Trophoblast cell (in vitro differentiated cells and primary cell): ENCODE data around the gene GRM5.

Experiments
- DNase-seq, 2 donors: peaks; one replicate each; pipeline ENCODE4 v3.0.0-alpha.2; 2016
- H2AFZ ChIP-seq: 2 replicates; pipeline ENCODE4 v1.6.1; 2013; ENCODE audit warnings: low read length, moderate library complexity, mild to moderate bottlenecking; ENCODE audit not compliant: insufficient read depth, poor library complexity
- H2AK5ac ChIP-seq: 2 replicates; pipeline ENCODE4 v1.6.1; 2013; ENCODE audit warnings: mild to moderate bottlenecking, low read length
- H2BK120ac ChIP-seq: 2 replicates; pipeline ENCODE4 v1.6.1; 2013; ENCODE audit warnings: low read length, mild to moderate bottlenecking, moderate library complexity; ENCODE audit not compliant: insufficient read depth, poor library complexity
- H2BK12ac ChIP-seq: 2 replicates; pipeline ENCODE4 v1.6.1; 2013; ENCODE audit warnings: mild to moderate bottlenecking, low read length, moderate library complexity
- H2BK5ac ChIP-seq: 2 replicates; pipeline ENCODE4 v1.6.1; 2013; ENCODE audit warnings: low read length, low read depth, moderate library complexity, mild to moderate bottlenecking; ENCODE audit not compliant: poor library complexity
- H3K14ac ChIP-seq: 2 replicates; pipeline ENCODE4 v1.6.1; 2013; ENCODE audit warnings: mild to moderate bottlenecking, low read length
- H3K18ac ChIP-seq: 2 replicates; pipeline ENCODE4 v1.6.1; 2013; ENCODE audit warnings: mild to moderate bottlenecking, low read length
- H3K23ac ChIP-seq: 2 replicates; pipeline ENCODE4 v1.6.1; 2013; ENCODE audit warnings: low read length
- H3K27ac ChIP-seq: 2 replicates; pipeline ENCODE4 v1.5.1; 2013; ENCODE audit warnings: low read depth, mild to moderate bottlenecking, inconsistent platforms, low read length, moderate library complexity
- H3K27me3 ChIP-seq: 2 replicates; pipeline ENCODE4 v1.6.1; 2013; ENCODE audit warnings: inconsistent platforms, mild to moderate bottlenecking, low read length, moderate library complexity; ENCODE audit not compliant: insufficient read depth
- H3K36me3 ChIP-seq, 2 experiments: 1 replicate in 1 of 2; 2 replicates in 1 of 2; pipeline ENCODE4 v1.6.1; 2013; ENCODE audit warnings: low read length in 2 of 2, mild to moderate bottlenecking in 2 of 2, moderate library complexity in 1 of 2; ENCODE audit not compliant: insufficient read depth in 2 of 2, control insufficient read depth in 1 of 2
- H3K4ac ChIP-seq: 2 replicates; pipeline ENCODE4 v1.6.1; 2013; ENCODE audit warnings: low read depth, mild to moderate bottlenecking, low read length, moderate library complexity
- H3K4me1 ChIP-seq, 2 experiments: 1 replicate in 1 of 2; 2 replicates in 1 of 2; pipeline ENCODE4 v1.6.1; 2013; ENCODE audit warnings: low read length in 2 of 2, mild to moderate bottlenecking in 2 of 2, moderate library complexity in 1 of 2; ENCODE audit not compliant: insufficient read depth in 2 of 2, control insufficient read depth in 1 of 2
- H3K4me2 ChIP-seq: 2 replicates; pipeline ENCODE4 v1.6.1; 2013; ENCODE audit warnings: inconsistent platforms, mild to moderate bottlenecking, low read length, moderate library complexity
- H3K4me3 ChIP-seq: 2 replicates; pipeline ENCODE4 v1.5.1; 2013; ENCODE audit warnings: mild to moderate bottlenecking, low read depth, low read length, inconsistent platforms
- H3K79me1 ChIP-seq: one replicate; pipeline ENCODE4 v1.6.1; 2013; ENCODE audit warnings: low read length
- H3K79me2 ChIP-seq: 2 replicates; pipeline ENCODE4 v1.6.1; 2013; ENCODE audit warnings: low read length, mild to moderate bottlenecking; ENCODE audit not compliant: control insufficient read depth, insufficient read depth, poor library complexity
- H3K9ac ChIP-seq: 2 replicates; pipeline ENCODE4 v1.6.1; 2013; ENCODE audit warnings: mild to moderate bottlenecking, low read length
- H3K9me3 ChIP-seq: 2 replicates; pipeline ENCODE4 v1.6.1; 2013; ENCODE audit warnings: low read depth, mild to moderate bottlenecking, control low read depth, inconsistent platforms, low read length; ENCODE audit not compliant: insufficient read depth
- H4K12ac ChIP-seq: 2 replicates; pipeline ENCODE4 v1.6.1; 2013; ENCODE audit warnings: low read depth, mild to moderate bottlenecking, low read length, moderate library complexity
- H4K8ac ChIP-seq: 2 replicates; pipeline ENCODE4 v1.6.1; 2013; ENCODE audit warnings: low read depth, mild to moderate bottlenecking, low read length, moderate library complexity
- H4K91ac ChIP-seq: one replicate; pipeline ENCODE4 v1.6.1; 2013; ENCODE audit warnings: low read depth, mild to moderate bottlenecking, low read length, moderate library complexity
- WGBS: extraction: QIAGEN DNeasy Blood & Tissue Kit; methylation state at CpG from one replicate; pipeline ENCODE4 v1.1.7; 2013; ENCODE audit warnings: missing lambda C conversion rate; ENCODE audit not compliant: insufficient read length, insufficient coverage; ENCODE audit errors: extremely low coverage; 5-methylcytosine and 5-hydroxymethylcytosine counted together

GRM5 gene

GRCh38 chr11:88651556-88651955, 414.2 kb downstream of the GRM5 start:
- Histone ChIP-seq H3K9me3 (no peaks in the 10 kb centered on the region), H4K12ac (no peak overlapping the region), H3K79me2 (no peaks in the 10 kb centered on the region), H3K79me1 (no peaks in the 10 kb centered on the region), H3K9ac (no peak overlapping the region), H3K36me3 (no peaks in the 10 kb centered on the region), H3K14ac (no peak overlapping the region), H3K23ac (no peak overlapping the region), H3K4me1 (no peaks in the 10 kb centered on the region), H3K4me2 (no peak overlapping the region), H2BK12ac (no peak overlapping the region), H3K4ac (no peak overlapping the region), H3K18ac (no peak overlapping the region), H3K27me3 (no peaks in the 10 kb centered on the region), H3K4me3 (no peak overlapping the region), H3K27ac (no peak overlapping the region), H2BK5ac (no peak overlapping the region), H4K8ac (no peak overlapping the region), H2BK120ac (no peak overlapping the region), H2AFZ (no peak overlapping the region), H2AK5ac (no peak overlapping the region), H4K91ac (no peak overlapping the region)
- no peak for DNase-seq
- WGBS: no CpG with 5 or more reads among the region's 2 CpGs

DNA sequence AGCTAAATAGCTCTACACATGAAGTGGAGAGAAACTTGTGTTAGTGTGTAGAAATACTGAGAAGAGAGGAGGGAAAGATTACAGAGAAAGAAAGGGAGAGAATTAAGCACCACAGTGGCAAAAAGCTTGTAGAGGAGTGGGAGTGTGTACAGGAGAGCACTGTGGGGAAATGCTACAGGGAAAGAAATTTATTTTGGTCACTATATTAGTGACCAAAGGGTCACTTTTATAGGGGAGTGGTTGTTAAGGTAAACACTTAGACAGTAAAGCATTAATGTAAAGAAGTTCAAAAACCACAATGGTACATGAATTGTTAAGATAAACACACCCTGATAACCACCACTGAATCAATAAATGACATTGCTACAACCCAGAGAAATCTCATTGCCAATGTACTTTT, 421.1 kb downstream of the GRM5 start:
- Histone ChIP-seq H3K79me1 (no peaks in the 10 kb centered on the region), H3K9me3 (no peaks in the 10 kb centered on the region), H3K4ac (no peak overlapping the region), H3K9ac (no peak overlapping the region), H3K27ac (no peak overlapping the region), H2AFZ (no peak overlapping the region), H4K8ac (no peak overlapping the region), H2BK120ac (no peak overlapping the region), H3K27me3 (no peaks in the 10 kb centered on the region), H3K23ac (no peak overlapping the region), H3K4me3 (no peak overlapping the region), H2BK12ac (no peak overlapping the region), H3K14ac (no peak overlapping the region), H2BK5ac (no peak overlapping the region), H3K4me1 (no peaks in the 10 kb centered on the region), H4K91ac (no peak overlapping the region), H3K79me2 (no peaks in the 10 kb centered on the region), H3K36me3 (no peaks in the 10 kb centered on the region), H3K18ac (no peak overlapping the region), H2AK5ac (no peak overlapping the region), H3K4me2 (no peak overlapping the region), H4K12ac (no peak overlapping the region)
- no peak for DNase-seq

- H2AK5ac ChIP-seq: no peak overlapping the region
- no peak overlapping the region for H3K4ac ChIP-seq
- no peaks in the 10 kb centered on the region for H3K79me1 ChIP-seq
- no CpG with 5 or more reads among the region's 4 CpGs for WGBS
- no peak overlapping the region for H3K14ac ChIP-seq
- no peak overlapping the region for H2AFZ ChIP-seq
- H3K27ac ChIP-seq: no peak overlapping the region
- no peak overlapping the region for H3K4me2 ChIP-seq
- DNase-seq: no peak
- H3K36me3 ChIP-seq: no peaks in the 10 kb centered on the region
- H4K8ac ChIP-seq: no peak overlapping the region
- no peak overlapping the region for H3K23ac ChIP-seq
- H3K18ac ChIP-seq: no peak overlapping the region
- H2BK12ac ChIP-seq: no peak overlapping the region
- H3K4me1 ChIP-seq: peaks cover 0 to 5% of the 10 kb centered on the region in 2 experiments
- no peak overlapping the region for H3K9ac ChIP-seq
- no peak overlapping the region for H4K91ac ChIP-seq
- no peaks in the 10 kb centered on the region for H3K79me2 ChIP-seq
- H3K27me3 ChIP-seq: no peaks in the 10 kb centered on the region
- H3K4me3 ChIP-seq: no peak overlapping the region
- no peaks in the 10 kb centered on the region for H3K9me3 ChIP-seq
- H4K12ac ChIP-seq: no peak overlapping the region
- no peak overlapping the region for H2BK120ac ChIP-seq
- H2BK5ac ChIP-seq: no peak overlapping the region
These were observed 433.6 kb downstream of the GRM5 start for GRCh38 chr11:88632163-88632562.

DNA sequence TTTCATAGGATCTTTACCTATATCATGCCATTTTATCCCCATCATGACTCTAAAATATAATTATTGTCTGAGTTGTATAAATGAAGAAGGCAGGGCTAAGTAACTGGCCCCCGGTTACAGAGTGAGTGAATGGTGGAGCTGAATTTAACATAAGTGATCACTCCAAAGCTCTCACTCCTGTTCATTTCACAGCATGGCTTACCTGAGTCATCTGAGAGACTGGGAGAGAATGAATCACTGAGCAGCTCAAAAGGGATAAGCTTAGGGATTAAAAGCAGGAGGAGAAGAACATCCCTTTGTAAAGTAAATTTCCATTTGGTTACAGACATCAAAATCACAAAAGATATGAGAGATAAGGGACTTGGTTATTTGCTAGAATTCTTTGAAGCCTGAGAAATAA, 434.3 kb downstream of the GRM5 start:
- Histone ChIP-seq H2BK120ac (no peak overlapping the region), H3K23ac (no peak overlapping the region), H3K27me3 (no peaks in the 10 kb centered on the region), H4K91ac (no peak overlapping the region), H3K27ac (no peak overlapping the region), H2AK5ac (no peak overlapping the region), H4K12ac (no peak overlapping the region), H4K8ac (no peak overlapping the region), H3K4me3 (no peak overlapping the region), H3K36me3 (no peaks in the 10 kb centered on the region), H3K4me2 (no peak overlapping the region), H3K9me3 (no peaks in the 10 kb centered on the region), H3K14ac (no peak overlapping the region), H3K4me1 (peaks cover 0 to 5% of the 10 kb centered on the region in 2 experiments), H3K9ac (no peak overlapping the region), H3K4ac (no peak overlapping the region), H3K79me2 (no peaks in the 10 kb centered on the region), H2BK12ac (no peak overlapping the region), H2BK5ac (no peak overlapping the region), H2AFZ (no peak overlapping the region), H3K79me1 (no peaks in the 10 kb centered on the region), H3K18ac (no peak overlapping the region)
- WGBS: no CpG with 5 or more reads among the region's 1 CpG
- no peak for DNase-seq
